GM12878 (cell line): ENCODE measurements around the gene HSF4. TPM values are rescaled to one million over a fixed set of nuclear protein-coding genes. Genes with fewer than 3 reads are reported as not detected.

Experiments
- ATAC-seq: fragments of 200-7000 bp; cut with Tn5 transposase; 3 replicates; pipeline ENCODE4 v1.9.1; 2020; ENCODE audit warnings: mild to moderate bottlenecking, moderate library complexity
- BruUV-seq: library from RNA; stranded (reverse); fragments of 400-500 nt; replicated peaks from 2 replicates; lab custom pipeline; 2021; lab: Mats Ljungman, UMichigan
- CTCF ChIA-PET: fragments of 300-600 bp; sonication (Branson Sonifier 250); formaldehyde crosslinking; extraction: SDS; loops from one replicate; lab custom pipeline; 2021; ENCODE audit warnings: inconsistent platforms; lab: Yijun Ruan, JAX
- POLR2A ChIA-PET: fragments of 350-600 bp; formaldehyde crosslinking; extraction: SDS; loops from one replicate; lab custom pipeline; 2021; ENCODE audit warnings: inconsistent platforms; lab: Charles Lee
- RAD21 ChIA-PET: fragments of 300-600 bp; sonication (Branson Sonifier 250); formaldehyde crosslinking; loops from one replicate; lab custom pipeline; 2023; ENCODE audit warnings: antibody characterized with exemption; ENCODE audit not compliant: unreplicated experiment; lab: Charles Lee
- SMC1A ChIA-PET: fragments of 300-600 bp; sonication (Branson Sonifier 250); formaldehyde crosslinking; loops from one replicate; lab custom pipeline; 2023; ENCODE audit not compliant: unreplicated experiment, uncharacterized antibody; lab: Charles Lee
- DNase-seq: peaks from one replicate; pipeline ENCODE4 v3.0.0-alpha.2; 2011; ENCODE audit warnings: low read depth, low spot score
- FAIRE-seq: peaks from 3 replicates; lab custom pipeline; 2011; peaks lifted over from hg19 to GRCh38; lab: Jason Lieb, UNC
- H2AFZ ChIP-seq: 2 replicates; pipeline ENCODE4 v1.6.0; 2011; ENCODE audit warnings: low read depth, low read length, control low read depth; ENCODE audit not compliant: control insufficient read depth
- H3K27ac ChIP-seq: 2 replicates; pipeline ENCODE4 v1.5.1; 2011; ENCODE audit warnings: control low read depth; ENCODE audit not compliant: control insufficient read depth, insufficient read depth
- H3K27me3 ChIP-seq, 2 experiments: replicated peaks in 1 of 2; 2 replicates each; pipeline versions ENCODE4 v1.6.0 to v1.6.1; 2011; ENCODE audit warnings: low read length in 1 of 2; ENCODE audit not compliant: control insufficient read depth in 2 of 2, insufficient read depth in 2 of 2
- H3K36me3 ChIP-seq, 2 experiments: 2 replicates each; pipeline ENCODE4 v1.5.1; 2011; ENCODE audit warnings: low read length in 1 of 2; ENCODE audit not compliant: control insufficient read depth in 2 of 2, insufficient read depth in 2 of 2
- H3K4me1 ChIP-seq: 2 replicates; pipeline ENCODE4 v1.6.1; 2011; ENCODE audit warnings: mild to moderate bottlenecking, low read length, moderate library complexity, mixed read lengths; ENCODE audit not compliant: control insufficient read depth, insufficient read depth
- H3K4me2 ChIP-seq: 2 replicates; pipeline ENCODE4 v1.6.0; 2011; ENCODE audit warnings: control low read depth; ENCODE audit not compliant: control insufficient read depth, insufficient read depth
- H3K4me3 ChIP-seq: fragments of 200-600 bp; sonication (generic); 2 replicates; pipeline ENCODE4 v1.5.1; 2016
- H3K79me2 ChIP-seq: 2 replicates; pipeline ENCODE4 v1.6.0; 2011; ENCODE audit warnings: low read length; ENCODE audit not compliant: control insufficient read depth, insufficient read depth
- H3K9ac ChIP-seq: 2 replicates; pipeline ENCODE4 v1.8.0; 2011; ENCODE audit warnings: low read length, control low read depth, mixed read lengths; ENCODE audit not compliant: control insufficient read depth, insufficient read depth
- H3K9me3 ChIP-seq: replicated peaks from 3 replicates; pipeline ENCODE4 v1.5.1; 2011; ENCODE audit warnings: mild to moderate bottlenecking, low read length; ENCODE audit not compliant: control insufficient read depth, insufficient read depth
- H4K20me1 ChIP-seq: 2 replicates; pipeline ENCODE4 v1.6.0; 2011; ENCODE audit not compliant: control insufficient read depth, insufficient read depth
- CBFB ChIP-seq: IDR thresholded peaks from 2 replicates; pipeline ENCODE4 v1.6.1; 2016; ENCODE audit warnings: antibody characterized with exemption, low read depth
- MEF2B ChIP-seq: fragments of 450-650 bp; IDR thresholded peaks from 2 replicates; pipeline ENCODE4 v1.6.1; 2018; ENCODE audit warnings: mild to moderate bottlenecking, moderate library complexity; ENCODE audit not compliant: partially characterized antibody, poor library complexity, severe bottlenecking
- NBN ChIP-seq: fragments of 450-650 bp; IDR thresholded peaks from 2 replicates; pipeline ENCODE4 v1.6.1; 2016
- NFYA ChIP-seq: IDR thresholded peaks from 2 replicates; pipeline ENCODE4 v1.6.1; 2011; ENCODE audit warnings: low read depth, mild to moderate bottlenecking, low read length, improper control_type of control experiment, borderline replicate concordance
- NR2C1 ChIP-seq: fragments of 450-650 bp; IDR thresholded peaks from 2 replicates; pipeline ENCODE4 v1.6.1; 2017; ENCODE audit warnings: antibody characterized with exemption, mild to moderate bottlenecking, moderate library complexity
- NR2C2 ChIP-seq: IDR thresholded peaks from 2 replicates; pipeline ENCODE4 v1.6.1; 2011; ENCODE audit warnings: borderline replicate concordance, low read depth; ENCODE audit not compliant: control insufficient read depth, insufficient read length
- NR2F1 ChIP-seq: fragments of 450-650 bp; conservative IDR thresholded peaks from 2 replicates; pipeline ENCODE4 v1.6.1; 2017; ENCODE audit warnings: mild to moderate bottlenecking
- PML ChIP-seq: IDR thresholded peaks from 2 replicates; pipeline ENCODE4 v1.6.1; 2012; ENCODE audit warnings: low read length, inconsistent platforms
- POU2F2 ChIP-seq: IDR thresholded peaks from 3 replicates; pipeline ENCODE4 v1.6.1; 2011; ENCODE audit warnings: low read depth, mild to moderate bottlenecking, low read length, borderline replicate concordance
- RUNX3 ChIP-seq: IDR thresholded peaks from 2 replicates; pipeline ENCODE4 v1.6.1; 2012; ENCODE audit warnings: low read length, inconsistent platforms
- TBL1XR1 ChIP-seq: IDR thresholded peaks from 2 replicates; pipeline ENCODE4 v1.6.1; 2012; ENCODE audit warnings: low read depth, low read length, improper control_type of control experiment
- ZBED1 ChIP-seq: IDR thresholded peaks from 2 replicates; pipeline ENCODE4 v1.6.1; 2016; ENCODE audit warnings: borderline replicate concordance
- WGBS: methylation state at CpG from one replicate; pipeline ENCODE4 v1.1.6; 2016; ENCODE audit warnings: low lambda C conversion rate; ENCODE audit not compliant: insufficient replicate concordance, insufficient coverage; ENCODE audit errors: missing lambda C conversion rate; 5-methylcytosine and 5-hydroxymethylcytosine counted together
- in situ Hi-C: fragments of 300-500 bp; cut with MboI; formaldehyde crosslinking; loops from 9 replicates; pipeline ENCODE4 v1.14.3; 2018; ENCODE audit warnings: mixed read lengths
- intact Hi-C: fragments of 100-400 bp; cut with micrococcal nuclease; formaldehyde crosslinking; loops from one replicate; pipeline ENCODE4 v1.14.2; 2022; ENCODE audit not compliant: unreplicated experiment
- polyA plus RNA-seq, 11 experiments: library from polyadenylated mRNA; depleted of rRNA in 4 of 11; unstranded in 6 of 11; stranded (reverse) in 5 of 11; fragments of >200 nt; fragmentation: Nextera tagmentation in 4 of 11; fragmentation: Illumina TruSeq in 1 of 11; extraction: Ambion mirVana in 4 of 11; extraction: Trizol in 1 of 11; gene quantifications; 1 replicate in 1 of 11; 2 replicates in 10 of 11; pipeline versions ENCODE4 v1.2.1 to v1.2.3, GENCODE V29; 2011 to 2016; ENCODE audit warnings: inconsistent platforms in 2 of 11, missing spikeins in 2 of 11, low read depth in 1 of 11
- total RNA-seq, 4 experiments: library from RNA; depleted of rRNA in 3 of 4; stranded (reverse); fragments of >200 nt in 3 of 4; fragmentation: Illumina TruSeq in 1 of 4; extraction: Trizol in 1 of 4; gene quantifications; 2 replicates each; pipeline versions ENCODE4 v1.2.1 to v1.2.3, GENCODE V29; 2013 to 2021
- TF ChIP-seq, protein P1 (sequence below): IDR thresholded peaks from 2 replicates; pipeline ENCODE4 v1.6.1; 2012; ENCODE audit warnings: improper control_type of control experiment, low read depth, low read length; ENCODE audit not compliant: insufficient replicate concordance
- TF ChIP-seq, protein P2 (sequence below): fragments of 450-650 bp; IDR thresholded peaks from 2 replicates; pipeline ENCODE4 v1.6.1; 2017; ENCODE audit warnings: mild to moderate bottlenecking
- TF ChIP-seq, protein P3 (sequence below): fragments of 450-650 bp; IDR thresholded peaks from 2 replicates; pipeline ENCODE4 v1.6.1; 2018; ENCODE audit warnings: borderline replicate concordance, mild to moderate bottlenecking; ENCODE audit not compliant: partially characterized antibody

The HSF4 gene
- total and polyA plus RNA-seq, 10 of the 15 experiments (the other 5 are each of a cell fraction or from before 2014, with no cell fraction given), result 0.31 to 9.9 (median 2.6) TPM; not detected in 1

DNA sequence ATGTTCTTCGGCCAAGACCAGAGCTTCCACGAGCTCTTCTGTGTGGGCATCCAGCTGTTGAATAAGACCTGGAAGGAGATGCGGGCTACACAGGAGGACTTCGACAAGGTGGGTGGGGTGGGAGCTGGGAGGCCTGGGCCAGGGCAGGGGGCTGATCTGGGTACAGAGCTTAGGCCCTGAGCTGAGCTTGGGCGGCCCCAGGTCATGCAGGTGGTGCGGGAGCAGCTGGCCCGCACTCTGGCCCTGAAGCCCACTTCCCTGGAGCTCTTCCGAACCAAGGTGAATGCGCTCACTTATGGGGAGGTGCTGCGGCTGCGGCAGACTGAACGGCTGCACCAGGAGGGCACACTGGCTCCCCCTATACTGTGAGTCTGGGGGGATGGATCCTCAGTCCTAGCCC lies 37.9 kb downstream of the HSF4 start:
- ChIA-PET RAD21 (interaction anchor here (1.0 kb wide), 1 partner anchor 9 kb away, joined by 3 read pairs; no protein-coding TSS in a partner anchor), CTCF (interaction anchor here (0.6 kb wide), 1 partner anchor 74 kb away, joined by 3 read pairs; no protein-coding TSS in a partner anchor), SMC1A (no interaction called here), POLR2A (interaction anchor here (1.2 kb wide), 1 partner anchor 9 kb away, joined by 5 read pairs; no protein-coding TSS in a partner anchor)
- intact Hi-C loops, result no loop called here
- H4K20me1 ChIP-seq, result no peaks in the 10 kb centered on the region
- 98% methylated on average over 12 of the region's 12 CpGs for WGBS
- H3K36me3 ChIP-seq, result peaks cover 8 to 37% of the 10 kb centered on the region in 2 experiments; a peak in 3 of 4 replicates
- H2AFZ ChIP-seq, result no peak overlapping the region
- no peak overlapping the region for H3K9ac ChIP-seq
- H3K4me3 ChIP-seq, result no peak overlapping the region
- H3K4me1 ChIP-seq, result no peaks in the 10 kb centered on the region
- no peaks in the 10 kb centered on the region for H3K9me3 ChIP-seq
- no peaks in the 10 kb centered on the region for H3K79me2 ChIP-seq
- FAIRE-seq (no peak), ATAC-seq (no peak), DNase-seq (no peak)
- no peak overlapping the region for H3K27ac ChIP-seq
- in situ Hi-C loops, result no loop called here
- H3K27me3 ChIP-seq, result no peaks in the 10 kb centered on the region
- H3K4me2 ChIP-seq, result no peak overlapping the region
- BruUV-seq, result no TSS peak
- TF ChIP-seq NBN (no peak), NR2C1 (no peak), TBL1XR1 (no peak), POU2F2 (no peak), PML (no peak), NR2C2 (no peak), NR2F1 (no peak), NFYA (no peak), MEF2B (no peak), ZBED1 (no peak), CBFB (no peak), RUNX3 (no peak)
- TF ChIP-seq, protein P1, sequence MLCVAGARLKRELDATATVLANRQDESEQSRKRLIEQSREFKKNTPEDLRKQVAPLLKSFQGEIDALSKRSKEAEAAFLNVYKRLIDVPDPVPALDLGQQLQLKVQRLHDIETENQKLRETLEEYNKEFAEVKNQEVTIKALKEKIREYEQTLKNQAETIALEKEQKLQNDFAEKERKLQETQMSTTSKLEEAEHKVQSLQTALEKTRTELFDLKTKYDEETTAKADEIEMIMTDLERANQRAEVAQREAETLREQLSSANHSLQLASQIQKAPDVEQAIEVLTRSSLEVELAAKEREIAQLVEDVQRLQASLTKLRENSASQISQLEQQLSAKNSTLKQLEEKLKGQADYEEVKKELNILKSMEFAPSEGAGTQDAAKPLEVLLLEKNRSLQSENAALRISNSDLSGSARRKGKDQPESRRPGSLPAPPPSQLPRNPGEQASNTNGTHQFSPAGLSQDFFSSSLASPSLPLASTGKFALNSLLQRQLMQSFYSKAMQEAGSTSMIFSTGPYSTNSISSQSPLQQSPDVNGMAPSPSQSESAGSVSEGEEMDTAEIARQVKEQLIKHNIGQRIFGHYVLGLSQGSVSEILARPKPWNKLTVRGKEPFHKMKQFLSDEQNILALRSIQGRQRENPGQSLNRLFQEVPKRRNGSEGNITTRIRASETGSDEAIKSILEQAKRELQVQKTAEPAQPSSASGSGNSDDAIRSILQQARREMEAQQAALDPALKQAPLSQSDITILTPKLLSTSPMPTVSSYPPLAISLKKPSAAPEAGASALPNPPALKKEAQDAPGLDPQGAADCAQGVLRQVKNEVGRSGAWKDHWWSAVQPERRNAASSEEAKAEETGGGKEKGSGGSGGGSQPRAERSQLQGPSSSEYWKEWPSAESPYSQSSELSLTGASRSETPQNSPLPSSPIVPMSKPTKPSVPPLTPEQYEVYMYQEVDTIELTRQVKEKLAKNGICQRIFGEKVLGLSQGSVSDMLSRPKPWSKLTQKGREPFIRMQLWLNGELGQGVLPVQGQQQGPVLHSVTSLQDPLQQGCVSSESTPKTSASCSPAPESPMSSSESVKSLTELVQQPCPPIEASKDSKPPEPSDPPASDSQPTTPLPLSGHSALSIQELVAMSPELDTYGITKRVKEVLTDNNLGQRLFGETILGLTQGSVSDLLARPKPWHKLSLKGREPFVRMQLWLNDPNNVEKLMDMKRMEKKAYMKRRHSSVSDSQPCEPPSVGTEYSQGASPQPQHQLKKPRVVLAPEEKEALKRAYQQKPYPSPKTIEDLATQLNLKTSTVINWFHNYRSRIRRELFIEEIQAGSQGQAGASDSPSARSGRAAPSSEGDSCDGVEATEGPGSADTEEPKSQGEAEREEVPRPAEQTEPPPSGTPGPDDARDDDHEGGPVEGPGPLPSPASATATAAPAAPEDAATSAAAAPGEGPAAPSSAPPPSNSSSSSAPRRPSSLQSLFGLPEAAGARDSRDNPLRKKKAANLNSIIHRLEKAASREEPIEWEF, result no peak
- TF ChIP-seq, protein P2, sequence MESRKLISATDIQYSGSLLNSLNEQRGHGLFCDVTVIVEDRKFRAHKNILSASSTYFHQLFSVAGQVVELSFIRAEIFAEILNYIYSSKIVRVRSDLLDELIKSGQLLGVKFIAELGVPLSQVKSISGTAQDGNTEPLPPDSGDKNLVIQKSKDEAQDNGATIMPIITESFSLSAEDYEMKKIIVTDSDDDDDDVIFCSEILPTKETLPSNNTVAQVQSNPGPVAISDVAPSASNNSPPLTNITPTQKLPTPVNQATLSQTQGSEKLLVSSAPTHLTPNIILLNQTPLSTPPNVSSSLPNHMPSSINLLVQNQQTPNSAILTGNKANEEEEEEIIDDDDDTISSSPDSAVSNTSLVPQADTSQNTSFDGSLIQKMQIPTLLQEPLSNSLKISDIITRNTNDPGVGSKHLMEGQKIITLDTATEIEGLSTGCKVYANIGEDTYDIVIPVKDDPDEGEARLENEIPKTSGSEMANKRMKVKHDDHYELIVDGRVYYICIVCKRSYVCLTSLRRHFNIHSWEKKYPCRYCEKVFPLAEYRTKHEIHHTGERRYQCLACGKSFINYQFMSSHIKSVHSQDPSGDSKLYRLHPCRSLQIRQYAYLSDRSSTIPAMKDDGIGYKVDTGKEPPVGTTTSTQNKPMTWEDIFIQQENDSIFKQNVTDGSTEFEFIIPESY, result no peak
- TF ChIP-seq, protein P3, sequence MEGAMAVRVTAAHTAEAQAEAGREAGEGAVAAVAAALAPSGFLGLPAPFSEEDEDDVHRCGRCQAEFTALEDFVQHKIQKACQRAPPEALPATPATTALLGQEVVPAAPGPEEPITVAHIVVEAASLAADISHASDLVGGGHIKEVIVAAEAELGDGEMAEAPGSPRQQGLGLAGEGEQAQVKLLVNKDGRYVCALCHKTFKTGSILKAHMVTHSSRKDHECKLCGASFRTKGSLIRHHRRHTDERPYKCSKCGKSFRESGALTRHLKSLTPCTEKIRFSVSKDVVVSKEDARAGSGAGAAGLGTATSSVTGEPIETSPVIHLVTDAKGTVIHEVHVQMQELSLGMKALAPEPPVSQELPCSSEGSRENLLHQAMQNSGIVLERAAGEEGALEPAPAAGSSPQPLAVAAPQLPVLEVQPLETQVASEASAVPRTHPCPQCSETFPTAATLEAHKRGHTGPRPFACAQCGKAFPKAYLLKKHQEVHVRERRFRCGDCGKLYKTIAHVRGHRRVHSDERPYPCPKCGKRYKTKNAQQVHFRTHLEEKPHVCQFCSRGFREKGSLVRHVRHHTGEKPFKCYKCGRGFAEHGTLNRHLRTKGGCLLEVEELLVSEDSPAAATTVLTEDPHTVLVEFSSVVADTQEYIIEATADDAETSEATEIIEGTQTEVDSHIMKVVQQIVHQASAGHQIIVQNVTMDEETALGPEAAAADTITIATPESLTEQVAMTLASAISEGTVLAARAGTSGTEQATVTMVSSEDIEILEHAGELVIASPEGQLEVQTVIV, result no peak
